GM12892 (cell line): ENCODE measurements around the gene NAALADL2.

Experiments used
- POLR2A ChIP-seq: IDR thresholded peaks from 2 replicates; pipeline ENCODE4 v1.6.1; 2011; ENCODE audit warnings: low read depth, low read length, control low read depth
- POLR2AphosphoS5 ChIP-seq: IDR thresholded peaks from 2 replicates; pipeline ENCODE4 v1.6.1; 2011; ENCODE audit warnings: low read depth, low read length, control low read depth
- TAF1 ChIP-seq: IDR thresholded peaks from 2 replicates; pipeline ENCODE4 v1.6.1; 2011; ENCODE audit warnings: low read depth, mild to moderate bottlenecking, control low read depth, low read length, borderline replicate concordance

GRCh38 chr3:175266478-175266877 lies 407.3 kb downstream of the NAALADL2 start:
- TF ChIP-seq POLR2A (no peak), POLR2AphosphoS5 (no peak), TAF1 (no peak)
